Left colon (tissue), 2 donors: Measurements from ENCODE around the gene GTF3C2. TPM values are rescaled to one million over a fixed set of nuclear protein-coding genes. Genes with fewer than 3 reads are reported as not detected.
A peak's percentile ranks its signal among the peaks of the same experiment; 100 is the strongest.
"Not testable (repeated sequence)": the region's sequence is repeated elsewhere in the genome, so short reads cannot be mapped to it uniquely, and the experiment has no call there.

Experiments
- ATAC-seq: fragments of 200-7000 bp; cut with Tn5 transposase; one replicate; pipeline ENCODE4 v1.9.1; 2020; ENCODE audit warnings: mild to moderate bottlenecking, moderate library complexity
- DNase-seq, 2 donors: peaks; one replicate each; pipeline ENCODE4 v3.0.0-alpha.2; 2020
- intact Hi-C, 2 donors: fragments of 100-400 bp; cut with DNase I in 1 of 2; cut with micrococcal nuclease in 1 of 2; formaldehyde crosslinking; loops; one replicate each; pipeline versions ENCODE4 v1.11.2 to v1.14.0; 2022; cut with DNase I, micrococcal nuclease
- total RNA-seq, 2 donors: library from RNA; stranded (reverse); fragmentation: NEBNext Ultra II Directional; extraction: Animal tissue kit (Norgen Biotek cat#: 25700); gene quantifications; one replicate each; pipeline ENCODE4 v1.2.1, GENCODE V29; 2021
- donor health status: DM: no; HTN: no; CAD: no.
- donor health status: DM: yes; HTN: yes; CAD: no.

Gene GTF3C2
- total RNA-seq, 2 donors from 2014 or later, result 50.6 to 62.5 TPM

DNA sequence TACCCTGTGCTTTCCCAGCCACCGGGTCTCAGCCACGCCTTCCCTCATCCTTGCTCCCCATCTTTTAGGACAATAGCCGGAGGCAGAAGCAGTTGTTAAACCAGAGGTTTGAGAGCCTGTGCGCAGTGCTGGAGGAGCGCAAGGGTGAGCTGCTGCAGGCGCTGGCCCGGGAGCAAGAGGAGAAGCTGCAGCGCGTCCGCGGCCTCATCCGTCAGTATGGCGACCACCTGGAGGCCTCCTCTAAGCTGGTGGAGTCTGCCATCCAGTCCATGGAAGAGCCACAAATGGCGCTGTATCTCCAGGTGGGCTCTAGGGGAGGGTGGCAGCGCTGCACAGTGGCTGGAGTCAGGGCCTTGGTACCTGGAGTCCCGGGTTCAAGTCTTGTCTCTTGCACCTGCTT is 51.0 kb downstream of the GTF3C2 start:
- intact Hi-C loops, result no loop called here
- ATAC-seq, result no peak
- DNase-seq, result no peak

DNA sequence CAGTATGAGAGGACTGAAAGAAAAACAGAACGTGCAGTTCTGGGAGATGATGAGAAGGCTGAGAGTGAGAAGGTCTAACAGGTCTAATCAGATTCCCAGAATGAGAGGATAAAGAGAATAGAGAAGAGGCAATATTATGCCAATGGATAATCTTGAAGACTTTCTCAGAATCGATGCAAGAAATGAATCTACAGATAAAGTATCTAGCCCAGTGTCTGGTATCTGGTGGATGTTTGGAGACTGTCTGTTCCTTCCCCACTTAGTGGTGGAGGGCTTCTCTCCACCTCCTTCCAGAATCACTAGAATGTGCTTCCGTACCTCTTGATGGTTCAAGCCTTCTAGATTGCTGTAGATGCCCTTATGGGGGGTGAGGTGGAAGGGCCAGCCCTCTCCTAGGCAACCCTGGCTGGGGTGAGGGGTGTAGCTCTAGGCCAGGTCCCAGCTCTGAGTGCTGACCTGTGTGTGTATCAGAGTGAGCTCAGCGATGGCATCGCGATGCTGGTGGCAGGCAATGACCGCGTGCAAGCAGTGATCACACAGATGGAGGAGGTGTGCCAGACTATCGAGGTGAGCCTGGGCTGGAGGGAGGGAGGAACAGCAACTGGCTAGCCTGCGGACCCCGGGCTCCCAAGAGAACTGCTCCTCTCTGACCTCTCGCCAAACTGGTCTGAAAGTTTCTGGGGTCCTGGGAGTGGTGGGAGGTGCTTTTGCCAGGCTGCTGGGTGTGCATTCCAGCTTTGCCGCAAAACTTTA is 51.9 kb downstream of the GTF3C2 start:
- intact Hi-C loops, result no loop called here
- no peak for DNase-seq
- ATAC-seq, result no peak

DNA sequence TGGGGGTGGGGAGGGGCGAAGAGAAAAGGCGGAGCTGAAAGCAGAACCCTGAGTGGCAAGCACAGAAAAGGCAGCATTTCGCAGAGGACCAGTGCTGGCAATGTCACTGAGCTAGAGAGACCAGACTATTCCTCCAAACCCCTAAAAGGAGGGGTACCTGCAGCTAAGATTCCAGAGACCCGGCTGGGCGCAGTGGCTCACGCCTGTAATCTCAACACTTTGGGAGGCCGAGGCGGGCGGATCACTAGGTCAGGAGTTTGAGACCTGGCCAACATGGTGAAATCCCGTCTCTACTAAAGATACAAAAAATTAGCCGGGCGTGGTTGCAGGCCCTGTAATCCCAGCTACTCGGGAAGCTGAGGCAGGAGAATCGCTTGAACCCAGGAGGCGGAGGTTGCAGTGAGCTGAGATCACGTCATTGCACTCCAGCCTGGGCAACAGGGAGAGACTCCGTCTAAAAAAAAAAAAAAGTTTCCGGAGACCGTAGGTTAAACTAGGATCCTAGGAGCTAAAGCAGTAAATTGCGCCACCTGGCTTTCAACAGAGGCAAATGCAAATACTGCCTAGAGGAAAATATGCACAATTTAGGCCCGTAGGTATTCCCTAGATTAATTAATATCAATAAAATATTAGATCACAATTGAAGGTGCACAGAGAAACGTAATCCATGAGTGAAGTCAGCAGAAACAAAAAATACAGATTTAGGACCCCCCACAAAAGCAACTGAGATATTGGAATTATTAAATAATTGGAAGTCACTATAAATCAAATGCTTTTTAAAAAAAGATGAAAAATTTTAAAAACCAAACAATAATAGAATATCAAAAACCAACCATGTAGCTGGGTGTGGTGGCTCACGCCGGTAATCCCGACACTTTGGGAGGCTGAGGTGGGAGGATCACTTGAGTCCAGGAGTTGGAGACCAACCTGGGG is 53.2 kb downstream of the GTF3C2 start:
- intact Hi-C loops, result no loop called here
- DNase-seq, result peak; percentile 37 to 45
- peak; percentile 84 for ATAC-seq

DNA sequence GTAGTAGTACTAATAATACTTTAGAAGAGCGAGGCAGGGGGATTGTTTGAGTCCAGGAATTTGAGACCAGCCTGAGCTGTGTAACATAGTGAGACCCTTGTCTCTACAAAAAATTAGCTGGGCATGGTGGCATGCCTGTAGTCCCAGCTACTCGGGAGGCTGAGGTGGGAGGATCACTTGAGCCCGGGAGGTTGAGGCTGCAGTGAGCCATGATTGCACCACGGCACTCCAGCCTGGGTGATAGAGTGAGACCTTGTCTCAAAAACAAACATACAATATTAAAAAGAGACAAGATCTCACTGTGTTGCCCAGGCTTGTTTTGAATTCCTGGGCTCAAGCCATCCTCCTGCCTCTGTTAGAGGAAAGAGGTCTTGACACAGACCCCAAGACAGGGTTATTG is 56.0 kb downstream of the GTF3C2 start:
- DNase-seq, ATAC-seq, intact Hi-C loops: not testable (repeated sequence)

DNA sequence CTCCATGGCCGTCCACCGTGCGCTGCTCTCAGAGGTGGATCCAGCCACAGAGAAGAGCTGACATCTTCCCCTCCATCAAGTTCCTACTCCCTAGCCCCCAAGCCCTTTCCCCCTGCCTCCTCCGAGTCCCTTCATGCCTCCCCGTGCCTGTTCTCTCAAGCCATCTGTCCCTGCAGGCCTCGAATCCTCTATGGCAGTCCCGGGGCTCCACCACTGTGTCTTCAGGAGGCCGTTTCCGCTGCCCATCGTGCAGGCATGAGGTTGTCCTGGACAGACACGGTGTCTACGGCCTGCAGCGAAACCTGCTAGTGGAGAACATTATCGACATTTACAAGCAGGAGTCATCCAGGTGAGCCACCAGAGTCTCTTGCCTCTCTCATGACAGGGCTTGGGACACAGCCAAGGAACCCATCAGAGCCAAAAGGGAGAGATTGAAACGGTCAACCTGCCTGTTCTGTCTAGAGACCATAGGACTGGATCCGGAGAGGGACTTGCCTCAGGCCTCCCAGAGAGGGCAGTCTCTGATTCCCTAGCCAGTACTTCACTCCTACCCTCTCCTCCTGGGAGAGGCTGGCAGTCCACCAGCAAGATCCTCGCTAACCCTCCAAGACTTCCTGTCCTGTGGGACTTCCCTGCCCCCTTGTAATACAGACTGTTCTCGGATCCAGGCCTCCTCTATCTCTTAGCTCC is 58.0 kb downstream of the GTF3C2 start:
- DNase-seq, result no peak
- no peak for ATAC-seq

DNA sequence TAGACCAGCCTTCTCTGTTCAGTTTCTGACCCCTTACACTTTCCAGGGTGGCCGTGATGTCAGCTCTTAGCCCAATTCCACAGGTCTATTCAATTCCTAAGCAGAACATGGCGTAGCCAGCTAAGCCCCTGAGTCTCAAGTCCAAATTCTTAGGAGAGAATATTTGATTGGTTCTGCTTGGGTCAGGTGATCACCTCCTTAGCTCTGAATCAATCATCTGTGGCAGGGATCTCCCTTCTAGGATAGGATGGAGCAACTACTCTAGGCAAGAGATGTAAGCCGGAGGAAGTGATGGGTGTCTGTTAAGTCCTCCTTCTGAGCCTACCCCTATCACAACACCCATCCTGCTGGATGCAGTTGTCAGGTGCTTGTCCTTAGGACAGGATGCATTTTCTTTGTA is 59.4 kb downstream of the GTF3C2 start:
- no peak for DNase-seq
- no peak for ATAC-seq
- intact Hi-C loops, result no loop called here

More for the DNA sequence above, 58.0 kb downstream of the GTF3C2 start:
- intact Hi-C loops, result no loop called here

DNA sequence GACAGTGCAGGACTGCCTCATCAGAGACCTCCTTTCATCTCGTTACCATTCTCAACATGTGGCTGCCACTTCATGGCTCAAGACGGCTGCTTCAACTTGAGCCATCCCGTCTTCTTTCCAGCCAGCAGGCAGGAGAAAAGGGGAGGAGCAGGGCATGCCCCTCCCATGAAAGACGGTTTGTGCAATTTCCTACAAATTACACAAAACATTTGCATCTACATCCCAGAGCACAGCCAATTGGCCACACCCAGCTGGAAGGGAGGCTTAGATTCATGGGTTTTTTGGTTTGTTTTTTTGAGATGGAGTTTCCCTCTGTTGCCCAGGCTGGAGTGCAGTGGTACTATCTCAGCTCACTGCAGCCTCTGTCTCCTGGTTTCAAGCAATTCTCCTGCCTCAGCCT is 60.1 kb downstream of the GTF3C2 start:
- intact Hi-C loops, result no loop called here
- DNase-seq, result no peak
- ATAC-seq, result no peak

DNA sequence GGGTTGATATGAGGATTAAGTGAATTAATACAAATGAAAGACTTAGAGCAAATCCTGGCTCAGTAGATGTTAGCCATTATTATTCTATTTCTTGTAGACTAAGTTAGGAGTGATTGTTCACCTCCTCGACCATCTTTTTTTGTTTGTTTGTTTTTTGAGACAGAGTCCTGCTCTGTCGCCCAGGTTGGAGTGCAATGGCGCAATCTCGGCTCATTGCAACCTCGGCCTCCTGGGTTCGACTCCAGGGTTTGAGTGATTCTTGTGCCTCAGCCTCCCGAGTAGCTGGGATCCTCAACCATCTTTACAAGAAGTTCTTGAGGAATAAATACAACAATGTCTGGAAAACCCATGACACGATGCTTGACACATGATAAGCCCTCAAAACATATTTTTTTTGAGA is 61.6 kb downstream of the GTF3C2 start:
- intact Hi-C loops, result no loop called here
- no peak for ATAC-seq

DNA sequence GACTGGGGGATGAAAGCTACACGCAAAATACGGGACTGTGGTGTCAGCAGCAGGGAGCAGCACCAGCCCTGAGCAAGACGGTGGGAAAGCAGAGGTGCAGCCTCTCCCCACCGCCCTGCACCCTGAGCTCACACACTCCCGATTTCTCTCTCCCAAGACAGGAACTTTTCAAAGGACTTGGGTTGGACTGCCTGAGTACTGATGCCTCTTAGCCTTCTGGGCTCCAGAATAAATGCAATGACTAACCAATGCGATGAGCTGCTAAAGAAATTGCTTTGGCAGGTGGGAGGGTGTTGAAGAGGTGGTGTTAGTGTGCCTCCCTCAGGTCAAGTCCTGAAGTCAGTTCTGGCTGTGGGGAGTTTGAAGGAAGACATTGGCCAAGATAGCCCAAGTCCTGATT is 64.7 kb downstream of the GTF3C2 start:
- ATAC-seq (no peak), DNase-seq (no peak)
- intact Hi-C loops, result no loop called here

More for the DNA sequence above, 61.6 kb downstream of the GTF3C2 start:
- no peak for DNase-seq

DNA sequence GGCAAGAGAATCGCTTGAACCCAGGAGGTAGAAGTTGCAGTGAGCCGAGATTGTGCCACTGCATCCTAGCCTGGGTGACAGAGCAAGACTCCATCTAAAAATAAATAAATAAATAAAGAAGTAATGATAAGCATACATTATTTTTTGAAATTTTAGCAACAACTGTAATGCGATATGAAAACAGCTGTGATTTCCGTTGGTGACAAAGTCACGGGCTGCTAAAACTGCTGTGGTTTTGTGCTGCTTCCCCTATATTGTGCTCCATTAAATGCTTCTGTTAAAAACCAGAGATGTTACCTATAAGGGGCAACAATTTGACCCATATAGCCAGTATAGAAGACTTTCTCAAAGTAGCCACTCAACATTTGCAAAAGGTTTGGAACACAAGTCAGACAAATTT is 66.0 kb downstream of the GTF3C2 start:
- DNase-seq (no peak), ATAC-seq (no peak)
- intact Hi-C loops, result no loop called here

DNA sequence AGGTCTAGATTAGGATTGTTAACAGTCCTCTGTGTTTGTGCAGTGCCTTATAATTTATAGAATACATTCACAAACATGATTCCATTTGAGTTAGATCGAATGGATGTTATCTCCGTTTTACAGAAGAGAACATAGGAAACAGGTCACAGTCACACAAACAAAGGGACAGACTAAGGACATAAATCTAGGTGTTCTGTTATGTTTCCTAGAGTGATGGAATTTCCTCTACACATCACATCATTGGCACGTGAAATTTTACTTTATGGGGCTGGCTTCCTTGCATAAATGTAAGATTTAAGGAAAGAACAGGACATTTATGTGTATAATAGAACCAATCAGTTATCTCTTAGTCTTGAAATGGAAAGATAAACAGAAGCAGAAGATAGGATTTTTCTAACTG is 68.0 kb downstream of the GTF3C2 start:
- no peak for ATAC-seq
- intact Hi-C loops, result loop anchor here in 1 of 2 donors (10.0 kb wide), 1 partner anchor 194 kb away; no protein-coding TSS in a partner anchor

DNA sequence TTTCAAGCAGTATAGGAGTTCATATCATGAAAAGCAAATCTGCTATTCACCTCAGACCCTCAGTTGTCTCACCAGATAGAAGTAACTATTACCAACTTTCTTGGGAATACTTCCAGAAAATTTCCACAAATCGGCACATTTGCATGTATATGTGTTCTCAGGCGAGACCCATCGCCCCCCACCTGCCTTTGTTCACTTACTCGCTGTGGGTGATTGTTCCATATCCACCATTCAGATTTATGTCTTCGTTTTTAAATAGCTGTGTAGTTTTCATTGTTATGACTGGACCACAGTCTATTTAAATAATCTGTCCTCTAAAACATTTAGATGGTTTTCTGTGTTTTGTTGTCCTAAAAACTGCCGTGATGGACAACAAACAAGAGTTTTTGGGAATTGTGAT is 71.1 kb downstream of the GTF3C2 start:
- intact Hi-C loops, result loop anchor here in 1 of 2 donors (10.0 kb wide), 1 partner anchor 191 kb away; no protein-coding TSS in a partner anchor
- ATAC-seq, result no peak
- no peak for DNase-seq

More for the DNA sequence above, 68.0 kb downstream of the GTF3C2 start:
- no peak for DNase-seq

DNA sequence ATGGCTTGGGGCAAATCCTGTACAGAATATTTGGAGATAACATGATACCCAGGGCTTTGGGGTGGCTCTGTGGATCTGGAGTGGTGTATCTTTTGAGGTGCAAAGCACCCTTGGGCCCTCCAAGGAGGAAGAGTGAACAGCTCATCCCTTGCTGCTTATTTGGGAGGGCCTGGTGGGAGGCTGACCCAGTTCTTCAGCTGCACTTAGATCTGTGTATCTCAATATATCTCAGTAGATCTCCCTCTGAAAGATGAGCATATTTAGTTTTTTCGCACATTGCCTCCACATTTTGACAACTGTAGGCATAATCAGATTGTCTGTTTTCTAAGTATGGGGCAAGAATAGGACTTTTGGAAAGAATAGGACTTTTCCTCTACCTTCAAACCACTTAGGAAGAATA is 71.6 kb downstream of the GTF3C2 start:
- no peak for ATAC-seq
- intact Hi-C loops, result loop anchor here (5.0 to 10.0 kb wide), 2 partner anchors 188 to 190 kb away; no protein-coding TSS in a partner anchor
- no peak for DNase-seq

DNA sequence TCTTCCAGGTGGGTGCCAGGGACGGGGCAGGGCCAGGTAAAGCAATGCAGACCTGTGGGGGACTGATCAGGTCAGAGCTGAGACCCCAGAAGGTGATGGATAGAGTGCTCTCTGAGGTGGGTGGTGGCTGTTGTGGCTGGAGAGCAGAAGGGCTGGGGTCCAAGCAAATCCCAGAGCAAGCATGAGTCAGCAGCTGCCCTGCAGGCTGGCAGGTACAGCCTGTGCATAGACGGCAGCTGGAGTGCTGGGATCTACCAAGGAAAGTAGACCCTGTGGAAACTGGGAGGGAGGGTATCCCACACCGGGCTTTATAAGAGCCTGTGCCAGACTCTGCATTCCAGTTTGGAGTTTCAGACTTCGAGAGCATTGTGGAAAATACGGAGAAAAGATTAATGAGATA is 73.7 kb downstream of the GTF3C2 start:
- DNase-seq (no peak), ATAC-seq (no peak)
- intact Hi-C loops, result loop anchor here (5.0 to 10.0 kb wide), 2 partner anchors 186 to 188 kb away; no protein-coding TSS in a partner anchor

DNA sequence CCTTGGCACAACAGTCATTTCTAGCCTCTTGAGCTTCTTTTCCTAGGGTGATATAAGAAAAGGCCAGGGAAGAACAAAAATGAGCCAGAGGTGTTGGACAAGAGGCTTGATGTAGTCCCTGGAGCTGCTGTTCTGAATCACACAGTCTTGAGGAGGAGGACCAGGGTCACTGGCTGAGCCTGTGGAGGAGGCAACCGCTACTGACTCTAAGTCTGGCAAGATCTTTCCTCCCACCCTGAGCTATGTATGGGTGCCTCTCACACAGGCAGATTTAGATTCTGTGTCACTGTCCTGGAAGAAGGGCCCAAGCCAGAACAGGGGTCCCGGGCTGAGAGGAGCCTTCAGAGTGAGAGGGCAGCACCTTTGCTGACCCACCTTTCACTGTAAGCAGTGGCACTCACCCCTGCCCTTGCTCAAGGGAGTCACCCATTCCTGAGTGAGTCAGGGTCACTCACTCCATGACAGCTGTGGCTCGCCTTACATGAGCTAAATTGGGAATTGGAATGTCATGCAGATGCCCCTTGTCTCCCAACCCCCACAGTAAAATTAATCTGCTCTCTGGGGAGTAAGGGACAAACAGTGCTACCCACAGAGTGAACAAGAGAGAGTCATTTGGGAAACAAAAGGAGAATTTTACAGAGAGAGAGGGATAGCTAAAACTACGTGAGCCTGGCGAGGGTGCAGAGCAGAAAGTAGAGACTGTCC is 74.6 kb downstream of the GTF3C2 start, which contains the start of gene TRIM54:
Gene TRIM54 (plus strand): TSS at position 575 of the 705 bp plus-strand sequence. CDS start 303 bp downstream, outside the sequence.
- no peak for ATAC-seq

DNA sequence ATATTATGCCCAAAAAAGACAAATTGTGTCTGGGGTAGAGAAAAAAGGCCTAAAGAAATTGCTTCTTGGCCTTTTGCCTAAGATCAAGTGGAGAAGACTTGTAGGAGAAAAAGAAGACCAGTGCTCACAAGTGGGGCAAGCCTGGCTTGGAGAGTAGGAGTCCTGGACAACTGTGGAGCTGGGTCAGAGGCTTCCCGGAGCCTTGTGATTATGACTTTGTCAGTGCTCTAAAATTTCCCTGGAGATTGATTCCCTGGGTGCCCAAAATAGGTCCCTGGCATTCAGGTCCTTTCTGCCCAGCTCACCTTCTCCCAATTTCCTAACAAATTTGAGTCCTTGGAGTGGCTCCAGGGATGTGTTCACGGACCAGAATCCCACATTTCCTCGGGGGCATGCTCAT is 75.1 kb downstream of the GTF3C2 start:
- intact Hi-C loops, result loop anchor here (5.0 to 10.0 kb wide), 2 partner anchors 184 to 187 kb away; no protein-coding TSS in a partner anchor
- ATAC-seq, result no peak
- DNase-seq, result no peak

More for the DNA sequence above, 74.6 kb downstream of the GTF3C2 start, which contains the start of gene TRIM54:
- intact Hi-C loops, result loop anchor here (5.0 to 10.0 kb wide), 2 partner anchors 185 to 187 kb away; no protein-coding TSS in a partner anchor
- DNase-seq, result no peak

DNA sequence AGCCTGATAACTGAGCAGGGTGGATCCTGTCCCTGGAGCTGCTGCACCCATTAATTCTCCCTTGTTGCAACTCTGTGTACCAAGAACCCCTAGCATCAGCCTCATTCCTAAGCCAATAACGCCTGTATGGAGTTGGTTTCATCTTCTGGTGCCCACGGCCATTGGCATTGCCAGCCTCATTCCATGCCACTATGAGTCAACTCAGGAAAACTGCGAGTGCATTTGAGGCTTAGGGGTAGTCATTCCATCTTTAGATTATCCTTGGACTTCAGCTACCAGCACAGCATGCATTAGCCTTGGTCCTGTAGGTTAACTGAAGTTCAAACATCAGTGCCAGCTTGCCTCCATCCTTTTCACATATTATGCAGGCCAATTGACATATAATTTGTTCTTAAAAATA is 75.7 kb downstream of the GTF3C2 start:
- intact Hi-C loops, result loop anchor here (5.0 to 10.0 kb wide), 2 partner anchors 184 to 186 kb away; no protein-coding TSS in a partner anchor
- ATAC-seq, result no peak

DNA sequence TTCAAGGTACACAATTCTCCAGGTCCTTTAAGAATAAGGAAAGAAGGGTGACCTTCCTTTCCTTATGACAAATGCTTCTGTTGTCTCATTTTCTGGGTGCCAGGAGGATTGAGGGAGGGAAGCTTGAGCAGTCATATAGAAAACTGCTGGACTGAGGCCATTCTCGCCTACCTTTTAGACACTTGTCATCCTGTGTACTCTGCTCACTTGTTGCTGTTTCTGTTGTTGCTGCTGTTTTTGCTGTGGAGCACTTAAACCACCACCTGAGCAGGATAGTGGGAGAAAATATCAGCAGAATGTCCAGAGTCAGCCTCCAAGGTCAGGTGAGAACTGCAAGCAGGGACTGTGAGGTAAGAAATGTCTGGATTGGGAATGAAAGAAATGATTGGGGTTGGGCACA is 78.6 kb downstream of the GTF3C2 start:
- intact Hi-C loops, result no loop called here
- DNase-seq, result no peak
- no peak for ATAC-seq

More for the DNA sequence above, 75.7 kb downstream of the GTF3C2 start:
- no peak for DNase-seq
